ENCODE data around the gene KRT8.
"Not testable (repeated sequence)": the region's sequence is repeated elsewhere in the genome, so short reads cannot be mapped to it uniquely, and the experiment has no call there.

KRT8 gene

GRCh38 chr12:52904509-52905300 is at the start of gene KRT8:
TSS of gene KRT8 (minus strand) at chr12:52905076. CDS start at chr12:52904981, 95 bp downstream.
- not testable (repeated sequence) for DNase-seq (ENCODE audit: low spot score)

- no peak for DNase-seq (ENCODE audit: low spot score)
Observed at GRCh38 chr12:52953181-52953841, 48.4 kb upstream of the KRT8 start.

GRCh38 chr12:52952076-52952801 is 47.4 kb upstream of the KRT8 start:
- DNase-seq (ENCODE audit: low spot score): no peak

GRCh38 chr12:52951640-52952039 is 46.8 kb upstream of the KRT8 start:
- DNase-seq (ENCODE audit: low spot score): no peak

GRCh38 chr12:52951126-52951525 is 46.2 kb upstream of the KRT8 start:
- no peak for DNase-seq (ENCODE audit: low spot score)

GRCh38 chr12:52950553-52950952 is 45.7 kb upstream of the KRT8 start:
- no peak for DNase-seq (ENCODE audit: low spot score)

GRCh38 chr12:52949413-52950331 is 44.8 kb upstream of the KRT8 start:
- no peak for DNase-seq (ENCODE audit: low spot score)

GRCh38 chr12:52947738-52948423 is 43.0 kb upstream of the KRT8 start:
- DNase-seq (ENCODE audit: low spot score): no peak

- DNase-seq (ENCODE audit: low spot score): no peak
Observed at GRCh38 chr12:52946797-52947547, 42.1 kb upstream of the KRT8 start.

GRCh38 chr12:52946334-52946733 is 41.5 kb upstream of the KRT8 start:
- DNase-seq (ENCODE audit: low spot score): no peak

GRCh38 chr12:52945389-52946232 is 40.7 kb upstream of the KRT8 start:
- DNase-seq (ENCODE audit: low spot score): no peak

- no peak for DNase-seq (ENCODE audit: low spot score)
Observed at GRCh38 chr12:52944683-52945388, 40.0 kb upstream of the KRT8 start.

GRCh38 chr12:52942901-52943181 is 38.0 kb upstream of the KRT8 start:
- DNase-seq (ENCODE audit: low spot score): no peak

- no peak for DNase-seq (ENCODE audit: low spot score)
Observed at GRCh38 chr12:52942066-52942900, 37.4 kb upstream of the KRT8 start.

- no peak for DNase-seq (ENCODE audit: low spot score)
Observed at GRCh38 chr12:52929538-52929937, 24.7 kb upstream of the KRT8 start.

GRCh38 chr12:52927964-52928363 is 23.1 kb upstream of the KRT8 start:
- DNase-seq (ENCODE audit: low spot score): no peak

GRCh38 chr12:52926596-52927234 is 21.8 kb upstream of the KRT8 start:
- no peak for DNase-seq (ENCODE audit: low spot score)
